GM12891 (cell line): ENCODE results near the gene FMN1.

Experiments used
- POLR2A ChIP-seq: IDR thresholded peaks from 2 replicates; pipeline ENCODE4 v1.6.1; 2011; ENCODE audit warnings: low read depth, low read length, control low read depth
- POLR2AphosphoS5 ChIP-seq: IDR thresholded peaks from 2 replicates; pipeline ENCODE4 v1.6.1; 2011; ENCODE audit warnings: low read depth, low read length, control low read depth
- POU2F2 ChIP-seq: IDR thresholded peaks from 2 replicates; pipeline ENCODE4 v1.6.1; 2011; ENCODE audit warnings: low read depth, mild to moderate bottlenecking, control low read depth, low read length, moderate library complexity
- SPI1 ChIP-seq: IDR thresholded peaks from 2 replicates; pipeline ENCODE4 v1.6.1; 2011; ENCODE audit warnings: low read depth, low read length, control low read depth
- TAF1 ChIP-seq: IDR thresholded peaks from 2 replicates; pipeline ENCODE4 v1.6.1; 2011; ENCODE audit warnings: low read depth, low read length, control low read depth

GRCh38 chr15:32831485-32831884, 363.0 kb downstream of the FMN1 start:
- TF ChIP-seq POLR2AphosphoS5 (no peak), POLR2A (no peak), POU2F2 (no peak), TAF1 (no peak), SPI1 (no peak)
